Stimulated activated CD8-positive, alpha-beta memory T cell treated with anti-CD3 and anti-CD28 coated beads, Interleukin-15, amount 100 ng/mL, for 48 hours (primary cell): ENCODE results near the gene GDF10.
A peak's percentile ranks its signal among the peaks of the same experiment; 100 is the strongest.

ENCODE experiments used
- DNase-seq, 2 donors: peaks; one replicate each; pipeline ENCODE4 v3.0.0-alpha.2; 2020; ENCODE audit warnings: low read depth in 2 of 2

GDF10 gene, protein sequence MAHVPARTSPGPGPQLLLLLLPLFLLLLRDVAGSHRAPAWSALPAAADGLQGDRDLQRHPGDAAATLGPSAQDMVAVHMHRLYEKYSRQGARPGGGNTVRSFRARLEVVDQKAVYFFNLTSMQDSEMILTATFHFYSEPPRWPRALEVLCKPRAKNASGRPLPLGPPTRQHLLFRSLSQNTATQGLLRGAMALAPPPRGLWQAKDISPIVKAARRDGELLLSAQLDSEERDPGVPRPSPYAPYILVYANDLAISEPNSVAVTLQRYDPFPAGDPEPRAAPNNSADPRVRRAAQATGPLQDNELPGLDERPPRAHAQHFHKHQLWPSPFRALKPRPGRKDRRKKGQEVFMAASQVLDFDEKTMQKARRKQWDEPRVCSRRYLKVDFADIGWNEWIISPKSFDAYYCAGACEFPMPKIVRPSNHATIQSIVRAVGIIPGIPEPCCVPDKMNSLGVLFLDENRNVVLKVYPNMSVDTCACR

DNA sequence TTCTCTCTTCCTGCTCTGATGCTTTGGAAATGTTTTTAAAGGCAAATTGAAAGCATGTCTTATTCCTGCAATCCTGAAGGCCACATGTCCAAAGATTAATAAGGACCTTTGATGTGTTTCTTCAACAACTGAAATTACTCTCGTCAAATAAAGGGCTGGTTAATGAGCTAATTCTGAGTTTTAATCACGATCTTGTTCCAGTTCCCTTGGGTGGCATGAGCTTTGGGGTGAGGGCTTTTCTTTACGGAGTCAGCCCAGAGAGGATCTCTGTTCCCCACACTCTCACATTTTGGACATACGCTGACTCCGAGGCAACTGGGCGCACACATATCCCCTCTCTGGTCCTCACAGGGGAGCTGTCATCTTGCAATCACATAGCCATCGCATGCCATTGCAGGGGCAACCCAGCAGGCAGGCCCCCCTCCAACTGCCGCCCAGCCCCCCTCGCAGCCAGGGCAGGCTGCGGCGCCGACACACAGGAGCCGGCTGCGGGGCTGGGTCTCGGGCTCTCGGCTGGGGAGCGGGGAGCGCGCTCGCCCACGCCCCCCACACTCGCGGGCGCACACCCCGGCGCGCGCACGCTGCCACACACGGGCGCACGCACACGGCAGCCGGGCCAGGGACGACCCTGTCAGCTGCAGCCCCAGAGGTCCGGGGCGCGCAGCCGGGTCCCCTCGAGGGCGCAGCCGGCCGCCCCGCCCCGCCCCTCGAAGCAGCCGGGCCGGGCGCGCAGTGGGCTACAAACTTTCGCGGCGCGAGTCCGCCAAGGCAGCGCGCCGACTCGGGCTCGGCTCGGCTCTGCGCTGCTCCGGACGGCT is at the start of gene GDF10:
Gene GDF10 (plus strand): TSS at position 587 of the 818 bp plus-strand sequence. CDS start 455 bp downstream, outside the sequence.
- no peak for DNase-seq

DNA sequence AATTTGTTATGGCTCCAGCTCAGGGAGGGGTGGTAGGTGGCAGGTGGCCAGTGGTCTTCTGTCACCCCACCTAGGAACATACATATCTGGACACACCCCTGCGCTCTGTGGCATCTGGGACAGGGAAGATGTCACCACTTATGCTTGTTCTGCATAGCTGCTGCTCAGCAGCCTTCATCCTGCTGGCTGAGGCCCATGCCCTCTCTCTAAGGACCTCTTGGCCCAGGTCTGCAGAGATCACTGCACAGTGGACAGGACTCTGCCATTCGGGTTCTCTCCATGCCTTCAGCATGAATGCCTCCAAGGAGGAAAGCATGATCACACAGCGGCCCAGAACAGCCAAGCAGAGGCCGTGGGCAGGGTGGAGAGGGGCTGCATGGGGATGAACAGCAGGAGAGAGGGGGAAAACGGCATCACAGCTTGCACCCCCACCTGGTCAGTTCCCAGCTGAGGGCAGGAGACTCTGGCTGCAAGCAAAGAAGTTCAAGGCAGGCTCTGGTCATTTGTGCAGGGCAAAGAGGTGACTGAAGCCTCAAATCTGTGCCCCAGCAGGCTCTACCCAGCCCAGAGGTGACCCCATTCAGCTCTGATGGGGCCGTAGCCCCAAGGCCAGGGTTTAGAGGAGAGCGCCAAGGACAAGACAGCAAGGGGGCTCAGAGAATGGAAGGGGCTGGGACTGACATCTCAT is 47.8 kb upstream of the GDF10 start:
- DNase-seq, result no peak

DNA sequence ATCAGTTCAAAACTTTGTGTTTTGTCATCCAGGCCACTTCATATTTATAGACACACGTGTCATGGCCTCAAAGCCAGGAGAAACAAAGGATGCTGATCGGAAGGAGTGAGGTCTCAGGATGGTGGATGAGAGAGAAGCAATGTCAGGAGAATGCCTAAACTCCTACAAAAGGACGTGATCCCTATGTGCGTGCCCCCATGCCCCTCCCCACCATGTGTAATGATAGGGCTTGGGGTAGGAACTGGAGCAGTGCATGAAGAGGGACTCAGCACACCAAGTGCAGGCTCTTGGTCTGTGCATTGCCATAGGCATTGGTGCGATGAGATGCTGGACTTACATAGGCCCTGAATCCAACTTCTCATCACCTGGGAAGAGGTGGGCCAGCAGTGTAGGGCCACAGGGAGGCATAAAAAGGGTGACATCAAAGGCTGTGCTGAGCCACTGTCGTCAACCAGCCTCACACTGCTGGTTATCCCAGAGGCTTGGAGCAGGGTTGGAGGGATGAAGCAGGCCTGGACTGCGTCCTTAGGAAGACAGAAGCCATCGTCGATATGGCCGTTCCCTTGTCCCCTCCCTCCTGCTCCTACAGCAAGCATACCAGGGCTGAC is 46.9 kb upstream of the GDF10 start:
- no peak for DNase-seq

DNA sequence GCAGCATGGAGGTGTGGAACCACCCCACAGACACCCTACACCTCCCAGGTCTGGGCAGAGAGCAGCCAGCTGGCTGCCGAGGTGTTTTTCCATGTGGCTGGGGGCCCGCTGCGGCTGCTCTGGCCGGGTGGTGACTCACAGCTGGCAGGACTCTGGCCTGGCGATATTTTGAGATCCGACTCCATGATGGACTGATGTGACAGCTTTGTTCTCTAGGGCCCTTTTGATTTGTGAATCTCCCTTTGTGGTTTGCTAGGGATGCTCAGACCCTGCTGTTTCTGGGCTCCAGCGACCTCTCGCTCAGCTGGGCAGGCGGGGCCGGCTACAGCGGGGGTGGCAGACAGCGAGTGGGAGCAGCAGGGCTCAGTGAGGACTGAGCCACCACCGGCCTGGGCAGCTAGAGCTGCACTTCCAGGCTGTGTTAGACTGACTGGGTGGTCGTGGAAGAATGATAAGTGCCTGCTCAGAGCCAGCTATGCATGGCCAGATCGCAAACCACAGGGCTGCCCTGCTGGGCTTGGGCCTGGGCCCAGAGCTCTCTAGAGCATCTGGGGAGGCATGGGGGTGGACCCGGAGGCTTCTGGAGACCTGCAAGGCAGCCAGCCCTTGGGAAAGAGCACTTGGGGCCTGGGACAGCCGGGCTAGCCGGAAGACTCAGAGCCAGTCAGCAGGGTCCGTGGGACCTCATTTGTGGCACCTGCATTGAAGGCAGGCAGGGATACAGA is 46.2 kb upstream of the GDF10 start:
- no peak for DNase-seq

DNA sequence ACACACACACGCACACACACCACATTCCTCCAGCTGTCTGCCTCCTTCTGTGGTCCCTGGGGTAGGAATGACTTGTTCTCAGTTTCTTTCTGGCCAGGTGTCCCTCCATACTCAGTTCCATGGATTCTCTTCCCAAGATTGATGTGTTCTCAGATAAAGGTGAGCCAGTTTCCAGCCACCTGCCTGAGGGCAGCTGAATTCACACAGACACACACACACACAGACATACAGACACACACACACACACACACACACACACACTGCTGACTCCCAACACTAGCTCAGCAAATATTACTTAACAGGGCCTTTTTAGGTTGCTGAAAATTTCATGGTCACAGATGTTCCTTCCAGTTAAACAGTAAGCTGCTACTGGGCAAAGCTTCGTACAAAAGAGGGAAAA is 45.4 kb upstream of the GDF10 start:
- DNase-seq, result no peak

DNA sequence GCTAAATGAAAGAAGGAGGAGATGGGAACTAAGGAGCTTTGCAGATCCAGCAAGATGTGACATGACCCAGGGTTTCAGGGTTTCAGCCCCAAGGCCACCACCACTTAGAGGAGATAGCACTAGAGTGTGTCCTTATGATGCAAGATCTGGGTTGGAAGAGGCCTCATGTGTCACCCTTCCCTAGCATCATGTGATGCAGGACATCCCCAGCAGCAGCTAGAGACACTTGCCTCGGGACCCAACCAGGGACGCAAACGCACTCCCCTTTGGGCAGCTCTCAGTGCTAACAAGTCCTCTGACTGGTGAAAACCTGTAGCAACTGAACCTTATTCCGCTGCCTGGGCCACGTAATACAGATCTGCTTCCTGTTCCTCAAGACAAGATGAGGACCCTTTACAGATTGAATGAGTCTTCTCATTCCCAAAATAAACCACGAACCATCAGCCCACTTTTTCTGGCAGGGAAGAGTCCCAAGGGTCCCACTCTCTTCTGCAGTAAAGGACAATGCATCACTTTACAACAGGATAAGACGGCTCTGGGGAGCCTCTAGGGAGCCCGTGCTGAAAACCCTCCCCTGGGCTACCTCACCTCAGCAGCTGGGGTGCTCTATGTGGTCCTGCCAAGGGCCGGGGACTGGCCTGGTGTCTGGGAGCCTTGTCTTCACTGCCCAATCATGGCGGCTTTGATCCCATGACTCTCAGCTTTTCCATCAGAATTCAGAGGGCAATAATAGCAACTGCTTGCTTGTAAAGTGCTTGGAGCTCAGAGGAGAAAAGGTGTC is 44.8 kb upstream of the GDF10 start:
- DNase-seq, result no peak

DNA sequence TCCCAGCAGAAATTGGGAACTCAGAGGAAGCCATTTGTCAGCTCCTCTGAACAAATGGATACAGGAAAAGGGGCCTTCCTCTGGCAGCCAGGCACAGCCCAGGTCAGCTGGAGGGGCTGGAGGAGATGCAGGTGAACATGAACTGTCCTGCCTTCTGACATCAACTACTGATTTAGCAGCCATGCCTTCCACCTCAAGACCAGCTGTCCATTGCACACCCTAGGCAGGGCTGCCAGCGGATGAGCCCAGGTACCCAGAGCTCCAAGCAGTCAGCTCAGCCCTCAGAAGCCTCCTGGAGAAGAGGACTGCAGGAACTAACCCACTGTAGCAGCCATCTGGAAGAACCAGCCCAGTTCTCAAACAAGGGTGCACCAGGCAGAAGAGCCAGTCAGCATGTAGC is 44.1 kb upstream of the GDF10 start:
- no peak for DNase-seq

DNA sequence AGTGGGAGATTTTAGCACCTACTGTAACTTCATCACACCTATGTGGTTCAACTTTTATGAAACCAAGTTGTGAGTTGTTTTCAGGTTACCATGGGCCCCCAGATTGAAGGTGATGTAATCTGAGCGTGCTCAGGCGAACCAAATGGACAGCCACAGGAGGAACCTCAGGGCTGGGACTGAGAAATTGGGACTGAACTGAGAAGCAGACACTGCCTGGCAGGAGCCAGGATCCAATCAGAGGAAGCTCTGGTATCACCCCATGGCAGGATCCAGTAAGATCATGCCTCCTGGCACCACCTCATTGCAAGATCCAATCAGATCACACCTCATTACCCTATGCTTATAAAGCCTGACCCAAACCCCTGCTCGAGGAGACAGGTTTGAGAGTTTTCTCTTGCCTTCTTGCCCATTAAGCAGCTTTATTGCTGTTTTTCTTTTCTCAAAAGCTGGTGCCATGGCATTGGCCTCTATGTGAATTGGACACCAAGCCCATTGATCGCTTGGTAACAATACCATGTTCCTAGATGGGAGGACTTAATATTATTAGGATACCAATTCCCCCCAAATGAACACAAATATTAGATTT is 43.2 kb upstream of the GDF10 start:
- no peak for DNase-seq

DNA sequence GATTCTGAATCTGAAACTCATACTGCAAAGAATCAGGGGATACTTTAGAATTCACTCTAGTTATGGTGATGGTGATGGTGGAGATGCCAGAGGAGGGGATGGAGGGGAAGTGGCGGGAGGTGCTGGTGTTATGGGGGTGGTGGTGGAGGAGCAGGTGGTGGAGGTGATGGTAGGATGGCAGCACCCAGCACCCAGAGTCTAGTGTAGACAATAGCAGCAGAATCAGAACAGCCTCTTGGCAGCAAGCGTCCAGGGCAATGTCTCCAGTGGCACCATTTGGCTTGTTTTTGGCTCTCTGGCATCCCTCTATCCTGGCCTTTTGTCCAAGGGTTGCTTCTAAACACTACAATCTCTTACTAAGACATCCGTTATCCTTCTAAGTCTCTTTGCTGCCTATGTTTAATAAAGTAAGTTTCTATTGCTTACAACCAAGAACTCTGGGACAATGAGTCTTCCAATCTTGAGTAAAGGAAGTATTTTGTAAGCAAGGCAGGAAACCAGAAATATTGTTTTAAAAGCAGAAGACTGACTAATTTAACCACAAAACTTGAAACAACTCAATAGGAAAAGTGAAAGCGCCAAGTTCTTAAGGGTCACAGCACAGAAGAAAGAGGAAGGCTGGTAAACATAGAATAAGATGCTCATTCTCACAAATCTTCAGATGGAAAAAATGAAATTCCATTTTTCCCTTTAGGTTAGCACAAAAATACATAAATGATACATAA is 42.4 kb upstream of the GDF10 start:
- no peak for DNase-seq

DNA sequence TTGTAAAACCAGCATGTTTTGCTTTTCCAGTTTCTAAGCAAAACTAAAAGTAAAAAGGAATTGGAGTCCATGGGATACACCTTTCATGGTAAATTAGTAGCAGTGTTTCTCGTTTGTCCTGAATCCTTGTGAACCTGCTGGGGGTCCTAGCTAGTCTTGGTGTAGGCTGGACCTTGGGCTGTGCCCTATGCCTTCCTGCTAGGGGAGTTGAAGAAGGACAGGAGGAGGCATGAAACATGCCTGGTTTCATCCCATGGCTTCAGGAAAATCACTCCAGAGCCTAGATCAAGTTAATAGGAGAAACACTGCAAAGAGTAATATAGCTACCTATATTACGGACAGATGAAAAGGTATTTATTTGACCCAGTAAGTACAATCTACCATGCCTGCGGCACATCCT is 41.1 kb upstream of the GDF10 start:
- no peak for DNase-seq

DNA sequence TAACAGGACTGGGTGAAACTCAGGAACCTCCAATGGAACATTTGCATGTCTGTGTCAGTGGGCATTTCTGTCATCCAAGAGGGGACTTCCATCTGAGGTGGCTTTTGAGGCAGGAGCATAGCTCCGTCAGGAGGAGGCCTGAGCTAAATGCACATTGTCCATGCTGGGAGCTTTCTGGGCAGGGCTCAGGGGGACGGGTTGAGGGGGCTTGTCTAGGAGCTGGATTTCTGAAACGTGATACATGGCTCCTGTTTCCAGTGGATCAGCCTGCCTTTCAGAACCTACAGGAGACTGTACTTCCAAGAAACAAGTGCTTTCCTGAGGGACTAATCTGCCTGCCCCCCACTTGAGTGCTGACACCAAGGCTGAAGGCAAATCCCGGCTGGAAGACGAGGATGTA is 40.5 kb upstream of the GDF10 start:
- no peak for DNase-seq

DNA sequence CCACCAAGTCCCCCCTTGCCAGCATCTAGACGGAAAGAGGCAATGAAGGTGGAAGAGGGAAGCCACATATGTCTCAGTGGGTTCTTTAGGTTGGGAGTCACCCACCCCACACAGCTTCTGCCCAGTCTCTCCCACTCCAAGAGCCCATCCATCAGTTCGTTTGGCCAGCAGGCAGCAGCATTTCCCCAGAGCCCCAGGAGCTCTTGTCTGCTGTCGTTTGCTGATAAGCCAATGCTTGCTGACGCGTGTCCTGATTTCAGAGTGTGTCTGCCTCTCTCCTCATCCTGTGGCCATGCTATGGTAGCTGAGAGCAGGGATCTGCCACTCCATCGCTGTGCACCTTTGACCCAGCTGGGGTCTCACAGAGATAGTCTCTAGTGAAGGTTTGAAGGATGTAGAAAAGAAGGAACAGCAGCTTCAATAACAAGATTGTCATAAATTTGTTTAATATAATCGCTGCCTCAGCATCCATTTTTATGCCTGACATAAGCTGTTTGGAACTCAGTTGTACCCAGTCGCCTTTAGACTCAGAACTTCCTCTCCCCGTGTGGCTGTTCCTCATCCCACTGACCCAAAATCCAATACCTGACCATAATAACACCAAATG is 39.4 kb upstream of the GDF10 start:
- DNase-seq, result no peak

DNA sequence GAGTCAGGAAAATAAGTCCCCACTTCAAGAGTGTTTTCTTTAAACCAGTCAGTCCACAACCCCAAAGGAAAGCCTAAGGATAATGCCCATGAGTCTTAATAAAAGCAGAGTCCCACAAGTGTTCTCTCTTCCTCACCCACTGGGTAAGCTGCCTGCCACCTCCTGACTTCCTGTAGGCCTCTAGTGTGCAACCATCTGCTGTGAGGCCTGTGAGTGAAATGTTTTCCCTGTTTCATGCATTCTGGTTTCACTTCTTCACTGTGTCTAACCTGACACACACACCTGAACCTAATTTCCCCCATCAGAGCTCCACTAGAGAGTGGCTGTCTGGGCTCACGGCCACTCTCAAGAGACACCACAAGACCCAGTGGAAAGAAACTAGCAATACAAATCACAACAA is 38.9 kb upstream of the GDF10 start:
- no peak for DNase-seq

DNA sequence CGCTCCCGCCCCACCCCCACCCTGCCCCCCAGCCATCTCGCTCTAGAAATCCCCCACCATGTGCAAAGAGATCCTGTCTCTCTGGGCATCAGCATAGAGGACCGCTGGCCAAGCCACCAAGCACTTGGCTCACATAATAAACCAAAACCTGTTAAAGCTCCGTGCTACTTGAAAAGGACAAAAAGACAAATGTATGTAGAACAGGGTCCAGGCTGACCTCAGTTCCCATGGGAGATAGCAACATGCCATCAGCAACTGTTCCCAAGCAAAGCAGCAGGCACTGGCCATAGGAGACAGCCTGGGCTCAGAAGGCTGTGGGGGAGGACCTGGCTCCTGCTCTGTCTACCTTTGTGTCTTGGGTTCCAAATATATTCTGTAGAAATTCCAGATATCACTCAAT is 38.4 kb upstream of the GDF10 start:
- DNase-seq, result no peak

DNA sequence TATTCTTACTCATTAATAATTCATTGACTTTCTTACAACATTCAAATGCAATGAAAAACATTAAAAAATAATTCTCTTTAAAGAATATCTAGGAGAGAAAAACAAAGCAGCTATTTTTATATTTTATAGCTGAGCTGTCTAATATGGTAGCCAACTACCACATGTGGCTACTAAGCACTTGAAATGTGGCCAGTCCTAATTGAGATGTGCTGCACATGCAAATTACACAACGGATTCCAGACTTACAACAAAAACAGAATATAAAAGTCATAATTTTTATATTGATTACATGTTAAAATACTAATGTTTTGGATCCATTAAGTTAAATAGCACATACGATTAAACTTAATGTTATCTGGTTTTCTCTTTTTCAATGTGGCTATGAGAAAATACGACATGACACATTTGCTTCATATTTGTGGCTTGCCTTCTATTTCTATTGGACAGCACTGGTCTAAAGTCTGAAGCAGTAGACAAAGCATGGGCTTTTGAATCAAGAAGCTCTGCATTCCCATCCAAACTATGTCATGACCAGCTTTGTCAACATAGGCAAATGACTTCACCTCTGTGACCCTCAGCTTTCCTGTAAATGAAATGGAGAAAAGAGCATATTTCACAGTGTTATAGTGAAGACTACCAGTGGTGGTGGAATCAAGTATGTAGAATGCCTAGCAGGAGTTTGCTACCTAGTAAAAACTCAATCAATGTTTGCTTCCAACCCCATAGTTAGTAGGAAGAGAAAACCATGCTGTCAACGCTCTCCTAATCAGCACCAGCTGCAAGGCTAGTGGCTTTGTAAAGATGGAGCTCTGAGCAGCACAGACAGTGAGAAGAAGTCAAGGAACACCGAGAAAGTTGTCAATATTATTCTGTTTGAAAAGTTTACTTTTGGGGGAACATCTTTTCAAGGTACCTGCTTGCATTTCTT is 37.1 kb upstream of the GDF10 start:
- DNase-seq, result no peak

DNA sequence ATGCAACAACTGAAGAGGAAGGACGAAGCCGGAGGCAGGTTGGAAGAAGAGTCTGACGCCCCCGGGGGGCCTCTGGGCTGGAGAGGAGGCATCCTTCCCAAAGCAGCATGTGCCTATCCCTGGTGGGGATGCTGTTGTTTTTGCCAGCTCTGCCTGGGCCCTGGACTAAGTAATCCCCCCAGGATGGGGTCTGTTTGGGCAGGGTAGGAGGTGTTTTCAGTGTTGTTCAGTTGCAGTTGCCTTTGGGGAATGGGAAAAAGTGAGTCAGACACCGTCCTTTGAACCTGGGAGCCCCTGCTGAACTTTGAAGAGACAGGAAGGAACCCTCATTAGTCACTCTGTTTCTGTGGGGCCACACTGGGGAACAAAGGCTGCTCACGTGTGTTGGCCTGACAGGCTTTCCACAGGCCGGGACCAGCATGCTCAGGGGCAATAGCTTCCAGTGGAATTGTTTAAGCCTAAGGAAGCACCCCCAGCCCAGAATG is 35.2 kb upstream of the GDF10 start:
- DNase-seq, result peak; percentile 39 to 48

DNA sequence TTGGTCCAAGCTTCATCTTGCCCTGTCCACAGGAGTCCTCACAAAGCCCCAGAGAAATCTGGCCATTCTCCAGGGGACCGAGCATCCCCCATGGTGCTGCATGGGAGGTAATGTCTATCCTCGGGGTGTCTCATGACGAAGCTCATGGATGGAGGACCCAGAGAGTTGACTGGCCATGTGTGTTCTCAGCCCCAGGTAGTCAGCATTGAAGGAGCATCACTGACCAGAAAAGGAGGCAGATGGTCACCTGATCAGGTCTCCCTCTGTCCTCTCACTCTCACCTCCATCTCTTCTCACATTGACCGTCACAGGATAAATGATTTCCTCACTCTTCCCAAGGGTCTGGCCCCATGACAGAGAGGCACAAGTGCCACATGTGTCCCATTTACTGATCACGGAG is 33.4 kb upstream of the GDF10 start:
- DNase-seq, result no peak

DNA sequence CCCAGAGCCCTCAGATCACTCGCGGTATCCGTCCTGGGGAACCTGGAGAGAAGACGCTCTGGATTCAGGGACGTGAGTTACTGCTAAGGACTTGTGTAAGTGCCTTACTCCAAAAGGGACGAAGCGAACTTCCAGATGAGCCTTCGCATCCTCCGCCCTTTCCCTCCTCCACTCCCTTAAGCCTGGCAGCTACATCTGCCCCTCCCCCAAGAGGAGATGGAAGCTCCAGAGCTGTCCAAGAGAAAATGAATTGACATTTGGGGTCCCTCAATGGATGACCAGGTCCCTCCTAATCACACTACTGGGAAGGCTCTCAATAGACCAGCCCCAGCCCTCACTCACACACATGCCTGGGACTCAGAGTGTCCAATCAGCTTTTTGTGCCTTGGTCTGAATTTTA is 31.3 kb upstream of the GDF10 start:
- no peak for DNase-seq
